SW480 (cell line): ENCODE measurements around the gene CFI.
A peak's percentile ranks its signal among the peaks of the same experiment; 100 is the strongest.

ENCODE experiments used
- DNase-seq: peaks from one replicate; pipeline ENCODE4 v3.0.0-alpha.2; 2016; ENCODE audit warnings: low spot score

The CFI gene

GRCh38 chr4:109730619-109731545, 70.9 kb downstream of the CFI start:
- no peak for DNase-seq

- DNase-seq: peak; percentile 88
Measured at GRCh38 chr4:109729718-109730618, 71.8 kb downstream of the CFI start, which contains the start of gene PLA2G12A. Gene PLA2G12A (minus strand): TSS chr4:109730070. CDS start chr4:109729809, 261 bp downstream.

GRCh38 chr4:109729117-109729717, 72.6 kb downstream of the CFI start:
- DNase-seq: peak; percentile 25

- peak; percentile 4 for DNase-seq
Measured at GRCh38 chr4:109728385-109728784, 73.4 kb downstream of the CFI start.

- no peak for DNase-seq
Measured at GRCh38 chr4:109723110-109723509, 78.7 kb downstream of the CFI start.

- DNase-seq: no peak
Measured at GRCh38 chr4:109722357-109722756, 79.4 kb downstream of the CFI start.

- no peak for DNase-seq
Measured at GRCh38 chr4:109721033-109721432, 80.8 kb downstream of the CFI start.

GRCh38 chr4:109719604-109720003, 82.2 kb downstream of the CFI start:
- DNase-seq: no peak

- DNase-seq: no peak
Measured at GRCh38 chr4:109718759-109719158, 83.0 kb downstream of the CFI start.

GRCh38 chr4:109713500-109713899, 88.3 kb downstream of the CFI start:
- no peak for DNase-seq

- DNase-seq: no peak
Measured at GRCh38 chr4:109708990-109709389, 92.8 kb downstream of the CFI start.

- DNase-seq: no peak
Measured at GRCh38 chr4:109708435-109708834, 93.4 kb downstream of the CFI start.

GRCh38 chr4:109703664-109704361, 98.0 kb downstream of the CFI start:
- no peak for DNase-seq

- DNase-seq: peak; percentile 68
Measured at GRCh38 chr4:109702950-109703663, 98.7 kb downstream of the CFI start, which contains the start of gene CASP6. Gene CASP6 (minus strand): TSS chr4:109703445. CDS start chr4:109703395, 50 bp downstream.

GRCh38 chr4:109701566-109702410, 100.0 kb downstream of the CFI start:
- DNase-seq: peak; percentile 7

GRCh38 chr4:109699553-109700225, 102.1 kb downstream of the CFI start:
- no peak for DNase-seq

- DNase-seq: no peak
Measured at GRCh38 chr4:109698656-109699055, 103.1 kb downstream of the CFI start.

- DNase-seq: no peak
Measured at GRCh38 chr4:109691411-109691920, 110.3 kb downstream of the CFI start.
